ENCODE results near the gene AP1S1.

GRCh38 chr7:101189109-101189508 is 34.8 kb downstream of the AP1S1 start:
- no peak for TF ChIP-seq USF2 (IDR thresholded peaks at IDR 0.05)
- no peak for TF ChIP-seq CTCF (IDR thresholded peaks at IDR 0.05)
- no peak for TF ChIP-seq NFE2L2 (conservative IDR thresholded peaks at IDR 0.05; ENCODE audit: low read length)
- TF ChIP-seq POLR2A (IDR thresholded peaks at IDR 0.05; ENCODE audit: low read length): no peak
- TF ChIP-seq POLR2AphosphoS2 (conservative IDR thresholded peaks at IDR 0.05; ENCODE audit: low read length): no peak

All from A549 (cell line).